ENCODE results near the gene CACNA1B.

CACNA1B gene

DNA sequence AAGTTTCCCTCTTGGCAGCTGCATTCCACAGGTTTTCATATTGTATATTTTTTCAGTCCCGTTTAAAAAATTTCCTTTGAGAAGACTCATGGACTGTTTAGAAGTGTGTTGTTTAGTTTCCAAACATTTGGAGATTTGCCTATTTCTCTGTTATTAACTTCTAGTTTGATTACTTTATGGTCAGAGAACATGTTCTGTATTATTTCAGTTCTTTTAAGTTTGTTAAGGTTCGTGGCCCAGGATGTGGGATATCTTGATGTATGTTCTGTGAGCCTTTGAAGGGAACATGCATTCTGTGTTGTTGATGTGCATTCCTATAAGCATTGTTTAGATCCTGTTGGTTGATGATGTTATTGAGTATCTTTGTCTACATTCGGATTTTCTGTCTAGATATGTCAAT, 153.6 kb downstream of the CACNA1B start:
- H3K9ac ChIP-seq (ENCODE audit: low read length), result no peak overlapping the region
- no peak overlapping the region for H3K27ac ChIP-seq (ENCODE audit: low read length)

DNA sequence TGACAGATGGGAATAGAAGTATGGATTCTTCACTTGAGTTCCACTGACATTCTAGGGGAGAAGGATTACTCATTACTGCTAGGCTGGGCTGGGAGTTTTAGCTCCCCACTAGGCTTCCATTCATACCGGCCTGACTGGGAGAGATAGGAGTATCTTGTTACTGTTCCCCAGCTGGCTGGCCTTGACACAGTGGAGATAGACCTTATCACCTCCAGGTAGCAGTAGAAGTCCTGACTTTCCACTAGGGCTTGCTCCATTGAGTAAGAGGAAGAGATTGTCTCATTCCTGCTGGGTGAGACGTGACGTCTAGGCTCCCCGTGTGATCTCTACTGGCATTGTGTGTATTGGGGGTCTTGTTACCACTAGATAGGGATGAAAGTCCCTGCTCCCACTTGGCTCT, 156.4 kb downstream of the CACNA1B start:
- TF ChIP-seq EZH2phosphoT487 (IDR thresholded peaks at IDR 0.05; ENCODE audit: low read length) (no peak), EZH2 (optimal IDR thresholded peaks at IDR 0.05; ENCODE audit: low read depth, low read length) (no peak)
- TF ChIP-seq, protein P1, sequence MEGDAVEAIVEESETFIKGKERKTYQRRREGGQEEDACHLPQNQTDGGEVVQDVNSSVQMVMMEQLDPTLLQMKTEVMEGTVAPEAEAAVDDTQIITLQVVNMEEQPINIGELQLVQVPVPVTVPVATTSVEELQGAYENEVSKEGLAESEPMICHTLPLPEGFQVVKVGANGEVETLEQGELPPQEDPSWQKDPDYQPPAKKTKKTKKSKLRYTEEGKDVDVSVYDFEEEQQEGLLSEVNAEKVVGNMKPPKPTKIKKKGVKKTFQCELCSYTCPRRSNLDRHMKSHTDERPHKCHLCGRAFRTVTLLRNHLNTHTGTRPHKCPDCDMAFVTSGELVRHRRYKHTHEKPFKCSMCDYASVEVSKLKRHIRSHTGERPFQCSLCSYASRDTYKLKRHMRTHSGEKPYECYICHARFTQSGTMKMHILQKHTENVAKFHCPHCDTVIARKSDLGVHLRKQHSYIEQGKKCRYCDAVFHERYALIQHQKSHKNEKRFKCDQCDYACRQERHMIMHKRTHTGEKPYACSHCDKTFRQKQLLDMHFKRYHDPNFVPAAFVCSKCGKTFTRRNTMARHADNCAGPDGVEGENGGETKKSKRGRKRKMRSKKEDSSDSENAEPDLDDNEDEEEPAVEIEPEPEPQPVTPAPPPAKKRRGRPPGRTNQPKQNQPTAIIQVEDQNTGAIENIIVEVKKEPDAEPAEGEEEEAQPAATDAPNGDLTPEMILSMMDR (IDR thresholded peaks at IDR 0.05; ENCODE audit: low read length), result no peak
- Histone ChIP-seq H3K9me3 (replicated peaks; ENCODE audit: insufficient read depth, low read length) (no peaks in the 10 kb centered on the region), H3K27ac (ENCODE audit: low read length) (no peak overlapping the region), H3K4me3 (ENCODE audit: low read length) (no peak overlapping the region), H3K36me3 (replicated peaks; ENCODE audit: insufficient read depth, low read length) (no peaks in the 10 kb centered on the region), H2AFZ (ENCODE audit: low read length) (no peak overlapping the region), H3K4me2 (ENCODE audit: low read depth, low read length) (no peak overlapping the region), H4K20me1 (ENCODE audit: insufficient read depth, low read length) (no peaks in the 10 kb centered on the region), H3K9ac (ENCODE audit: low read length) (no peak overlapping the region), H3F3A (ENCODE audit: insufficient read depth, low read length) (no peaks in the 10 kb centered on the region), H3K27me3 (replicated peaks; ENCODE audit: insufficient read depth, low read length) (peaks cover 93% of the 10 kb centered on the region), H3K9me2 (replicated peaks; ENCODE audit: insufficient read depth, low read length) (no peaks in the 10 kb centered on the region), H3K4me1 (ENCODE audit: low read length) (no peaks in the 10 kb centered on the region), H3K79me2 (ENCODE audit: low read length) (no peaks in the 10 kb centered on the region)
- DNase-seq, result no peak

More for the DNA sequence above, 153.6 kb downstream of the CACNA1B start:
- peaks cover 90% of the 10 kb centered on the region for H3K27me3 ChIP-seq (replicated peaks; ENCODE audit: insufficient read depth, low read length)
- no peak overlapping the region for H3K4me2 ChIP-seq (ENCODE audit: low read depth, low read length)
- 0 out of 2 replicates have a peak, but pooled peaks cover 3% of the 10 kb centered on the region for H3K9me3 ChIP-seq (replicated peaks; ENCODE audit: insufficient read depth, low read length)
- H3K4me1 ChIP-seq (ENCODE audit: low read length), result no peaks in the 10 kb centered on the region
- H2AFZ ChIP-seq (ENCODE audit: low read length), result no peak overlapping the region
- no peaks in the 10 kb centered on the region for H3K36me3 ChIP-seq (replicated peaks; ENCODE audit: insufficient read depth, low read length)
- H3K4me3 ChIP-seq (ENCODE audit: low read length), result no peak overlapping the region
- TF ChIP-seq EZH2phosphoT487 (IDR thresholded peaks at IDR 0.05; ENCODE audit: low read length) (no peak), EZH2 (optimal IDR thresholded peaks at IDR 0.05; ENCODE audit: low read depth, low read length) (no peak)
- TF ChIP-seq, protein P1 (IDR thresholded peaks at IDR 0.05; ENCODE audit: low read length), result no peak
- no peak for DNase-seq
- no peaks in the 10 kb centered on the region for H3K9me2 ChIP-seq (replicated peaks; ENCODE audit: insufficient read depth, low read length)
- H3K79me2 ChIP-seq (ENCODE audit: low read length), result no peaks in the 10 kb centered on the region
- no peaks in the 10 kb centered on the region for H3F3A ChIP-seq (ENCODE audit: insufficient read depth, low read length)
- H4K20me1 ChIP-seq (ENCODE audit: insufficient read depth, low read length), result no peaks in the 10 kb centered on the region

DNA sequence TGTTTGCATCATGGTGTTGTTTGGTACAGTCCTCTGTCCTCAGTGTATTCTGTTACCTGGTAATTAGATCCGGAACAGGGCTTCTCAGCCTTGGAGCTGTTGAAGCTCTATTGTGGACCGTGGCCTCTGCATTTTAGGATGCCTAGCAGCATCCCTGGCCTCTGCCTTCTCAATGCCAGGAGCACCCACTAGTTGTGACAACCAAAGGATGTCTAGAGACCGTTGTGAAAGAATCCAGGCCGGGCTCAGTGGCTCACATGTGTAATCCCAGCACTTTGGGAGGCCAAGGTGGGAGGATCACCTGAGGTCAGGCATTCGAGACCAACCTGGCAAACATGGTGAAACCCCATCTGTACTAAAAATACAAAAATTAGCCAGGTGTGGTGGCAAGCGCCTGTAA, 159.6 kb downstream of the CACNA1B start:
- H3K4me2 ChIP-seq (ENCODE audit: low read depth, low read length), result no peak overlapping the region
- H3K9me3 ChIP-seq (replicated peaks; ENCODE audit: insufficient read depth, low read length), result no peaks in the 10 kb centered on the region
- H3K27ac ChIP-seq (ENCODE audit: low read length), result no peak overlapping the region
- no peak overlapping the region for H3K4me3 ChIP-seq (ENCODE audit: low read length)
- no peak overlapping the region for H2AFZ ChIP-seq (ENCODE audit: low read length)
- DNase-seq, result no peak
- H3K9me2 ChIP-seq (replicated peaks; ENCODE audit: insufficient read depth, low read length), result no peaks in the 10 kb centered on the region
- H3K27me3 ChIP-seq (replicated peaks; ENCODE audit: insufficient read depth, low read length), result peaks cover 92% of the 10 kb centered on the region
- TF ChIP-seq, protein P1 (IDR thresholded peaks at IDR 0.05; ENCODE audit: low read length), result no peak
- TF ChIP-seq EZH2 (optimal IDR thresholded peaks at IDR 0.05; ENCODE audit: low read depth, low read length) (no peak), EZH2phosphoT487 (IDR thresholded peaks at IDR 0.05; ENCODE audit: low read length) (no peak)
- no peaks in the 10 kb centered on the region for H3K79me2 ChIP-seq (ENCODE audit: low read length)
- H3K4me1 ChIP-seq (ENCODE audit: low read length), result no peaks in the 10 kb centered on the region
- no peak overlapping the region for H3K9ac ChIP-seq (ENCODE audit: low read length)
- H4K20me1 ChIP-seq (ENCODE audit: insufficient read depth, low read length), result no peaks in the 10 kb centered on the region
- no peaks in the 10 kb centered on the region for H3K36me3 ChIP-seq (replicated peaks; ENCODE audit: insufficient read depth, low read length)
- no peaks in the 10 kb centered on the region for H3F3A ChIP-seq (ENCODE audit: insufficient read depth, low read length)
